ENCODE data around the gene IGSF21.

GRCh38 chr1:18166341-18166740, 58.7 kb downstream of the IGSF21 start:
- no peak for TF ChIP-seq CTCF (IDR thresholded peaks at IDR 0.05; ENCODE audit: low read depth, low read length)
- TF ChIP-seq EZH2phosphoT487 (IDR thresholded peaks at IDR 0.05; ENCODE audit: low read depth): no peak

Measured in OCI-LY3 (cell line).